Right lung (tissue), 5 donors: ENCODE results near the gene ZBTB7C. TPM values are rescaled to one million over a fixed set of nuclear protein-coding genes. Genes with fewer than 3 reads are reported as not detected.

Experiments used
- DNase-seq, 2 donors: peaks; one replicate each; pipeline ENCODE4 v3.0.0-alpha.2; 2013
- polyA plus RNA-seq, 5 donors: library from polyadenylated mRNA; unstranded; fragments of 120-200 nt; gene quantifications; one replicate each; pipeline versions ENCODE4 v1.2.1 to v1.2.3, GENCODE V29; 2013; ENCODE audit warnings: inconsistent platforms in 1 of 5, low replicate concordance in 1 of 5; ENCODE audit not compliant: insufficient read length in 5 of 5, insufficient read depth in 1 of 5

The ZBTB7C gene
- polyA plus RNA-seq, 5 donors: 1.7 to 3.5 (median 2.2) TPM

- DNase-seq: no peak
These were observed 240.3 kb downstream of the ZBTB7C start for GRCh38 chr18:48168861-48169260.

- DNase-seq: no peak
These were observed 241.3 kb downstream of the ZBTB7C start for GRCh38 chr18:48167897-48168253.

- no peak for DNase-seq
These were observed 242.8 kb downstream of the ZBTB7C start for GRCh38 chr18:48166336-48166875.

- DNase-seq: no peak
These were observed 243.9 kb downstream of the ZBTB7C start for GRCh38 chr18:48165111-48165866.

- DNase-seq: no peak
These were observed 244.5 kb downstream of the ZBTB7C start for GRCh38 chr18:48164701-48165100.

- no peak for DNase-seq
These were observed 245.1 kb downstream of the ZBTB7C start for GRCh38 chr18:48164116-48164515.

- no peak for DNase-seq
These were observed 245.5 kb downstream of the ZBTB7C start for GRCh38 chr18:48163738-48164115.

- no peak for DNase-seq
These were observed 246.0 kb downstream of the ZBTB7C start for GRCh38 chr18:48162956-48163737.

- no peak for DNase-seq
These were observed 247.1 kb downstream of the ZBTB7C start for GRCh38 chr18:48161911-48162698.

- peak; percentile 67 to 79 for DNase-seq
These were observed 247.8 kb downstream of the ZBTB7C start for GRCh38 chr18:48161191-48161910.

GRCh38 chr18:48160622-48161021 is 248.6 kb downstream of the ZBTB7C start:
- no peak for DNase-seq

- no peak for DNase-seq
These were observed 249.4 kb downstream of the ZBTB7C start for GRCh38 chr18:48159816-48160215.

GRCh38 chr18:48158721-48159120 is 250.5 kb downstream of the ZBTB7C start:
- no peak for DNase-seq

GRCh38 chr18:48157956-48158355 is 251.2 kb downstream of the ZBTB7C start:
- DNase-seq: no peak

- no peak for DNase-seq
These were observed 253.3 kb downstream of the ZBTB7C start for GRCh38 chr18:48155856-48156255.

GRCh38 chr18:48154828-48155227 is 254.4 kb downstream of the ZBTB7C start:
- DNase-seq: no peak

- no peak for DNase-seq
These were observed 255.3 kb downstream of the ZBTB7C start for GRCh38 chr18:48153613-48154481.

GRCh38 chr18:48152549-48152948 is 256.6 kb downstream of the ZBTB7C start:
- no peak for DNase-seq

GRCh38 chr18:48151421-48152065 is 257.6 kb downstream of the ZBTB7C start:
- DNase-seq: no peak
